Activated CD8-positive, alpha-beta T cell treated with anti-CD3 and anti-CD28 coated beads for 36 hours (primary cell): ENCODE results near the gene IFRD1. TPM values are rescaled to one million over a fixed set of nuclear protein-coding genes. Genes with fewer than 3 reads are reported as not detected.
"Not testable (repeated sequence)": the region's sequence is repeated elsewhere in the genome, so short reads cannot be mapped to it uniquely, and the experiment has no call there.

Experiments
- ATAC-seq: fragments of 200-7000 bp; cut with Tn5 transposase; one replicate; pipeline ENCODE4 v1.10.0; 2021; ENCODE audit warnings: mild to moderate bottlenecking, moderate library complexity
- CTCF ChIA-PET: fragments of 350-600 bp; sonication (Branson Sonifier 250); formaldehyde crosslinking; loops from one replicate; lab custom pipeline; 2021; ENCODE audit warnings: antibody characterized with exemption; lab: Charles Lee
- POLR2A ChIA-PET: fragments of 350-600 bp; sonication (Branson Sonifier 250); formaldehyde crosslinking; loops from one replicate; lab custom pipeline; 2021; ENCODE audit warnings: antibody characterized with exemption; lab: Charles Lee
- DNase-seq: peaks from one replicate; pipeline ENCODE4 v3.0.0-alpha.2; 2020
- H3K27ac Mint-ChIP-seq: one replicate; pipeline ENCODE4 v1.8.0; 2021; ENCODE audit warnings: mild to moderate bottlenecking, mixed read lengths
- H3K27me3 Mint-ChIP-seq: one replicate; pipeline ENCODE4 v1.8.0; 2021; ENCODE audit warnings: mixed read lengths
- H3K36me3 Mint-ChIP-seq: one replicate; pipeline ENCODE4 v1.8.0; 2021; ENCODE audit warnings: low read depth, mixed read lengths
- H3K4me1 Mint-ChIP-seq: one replicate; pipeline ENCODE4 v1.8.0; 2021; ENCODE audit warnings: low read depth, mixed read lengths
- H3K4me3 Mint-ChIP-seq: one replicate; pipeline ENCODE4 v1.8.0; 2021; ENCODE audit warnings: mild to moderate bottlenecking, moderate library complexity, mixed read lengths
- H3K9me3 Mint-ChIP-seq: one replicate; pipeline ENCODE4 v1.8.0; 2021; ENCODE audit warnings: mixed read lengths
- CTCF ChIP-seq: fragments of 200-600 bp; IDR thresholded peaks from one replicate; pipeline ENCODE4 v1.8.0; 2022; ENCODE audit warnings: antibody characterized with exemption, mild to moderate bottlenecking
- intact Hi-C: fragments of 100-400 bp; cut with micrococcal nuclease; formaldehyde crosslinking; loops from one replicate; pipeline ENCODE4 v1.10.0; 2022
- total RNA-seq, 2 experiments: library from RNA; stranded (reverse); gene quantifications; one replicate each; pipeline ENCODE4 v1.2.3, GENCODE V29; 2021

The IFRD1 gene
- total RNA-seq, 2 experiments from 2014 or later: 54.1 to 54.5 TPM

GRCh38 chr7:112515989-112516388, 65.7 kb downstream of the IFRD1 start:
- DNase-seq (no peak), ATAC-seq (no peak)
- ChIA-PET CTCF (no interaction called here), POLR2A (no interaction called here)
- intact Hi-C loops: no loop called here
- Mint-ChIP-seq H3K9me3 (no peaks in the 10 kb centered on the region), H3K27ac (no peak overlapping the region), H3K36me3 (no peaks in the 10 kb centered on the region), H3K4me3 (no peak overlapping the region), H3K4me1 (no peaks in the 10 kb centered on the region), H3K27me3 (peaks cover 21% of the 10 kb centered on the region)
- no peak for TF ChIP-seq CTCF

- H3K27ac Mint-ChIP-seq, ATAC-seq, intact Hi-C loops, H3K4me1 Mint-ChIP-seq, DNase-seq, H3K9me3 Mint-ChIP-seq, POLR2A ChIA-PET, CTCF ChIA-PET, H3K36me3 Mint-ChIP-seq, H3K4me3 Mint-ChIP-seq: not testable (repeated sequence)
- peaks cover 21% of the 10 kb centered on the region for H3K27me3 Mint-ChIP-seq
Observed at GRCh38 chr7:112516418-112516817, 66.2 kb downstream of the IFRD1 start.

- intact Hi-C loops: no loop called here
- no peak for TF ChIP-seq CTCF
- Mint-ChIP-seq H3K36me3 (no peaks in the 10 kb centered on the region), H3K4me3 (no peak overlapping the region), H3K4me1 (no peaks in the 10 kb centered on the region), H3K9me3 (no peaks in the 10 kb centered on the region), H3K27me3 (peaks cover 25% of the 10 kb centered on the region), H3K27ac (no peak overlapping the region)
- ChIA-PET CTCF (interaction anchor here (1.4 kb wide), 1 partner anchor 29 kb away, joined by 3 read pairs; no protein-coding TSS in a partner anchor), POLR2A (no interaction called here)
- ATAC-seq (no peak), DNase-seq (no peak)
Observed at GRCh38 chr7:112517487-112517886, 67.2 kb downstream of the IFRD1 start.

- intact Hi-C loops: no loop called here
- H3K36me3 Mint-ChIP-seq: no peaks in the 10 kb centered on the region
- no peaks in the 10 kb centered on the region for H3K9me3 Mint-ChIP-seq
- CTCF ChIA-PET: no interaction called here
- H3K4me3 Mint-ChIP-seq: no peak overlapping the region
- no peaks in the 10 kb centered on the region for H3K4me1 Mint-ChIP-seq
- DNase-seq (no peak), ATAC-seq (no peak)
- TF ChIP-seq CTCF: no peak
- H3K27me3 Mint-ChIP-seq: peaks cover 25% of the 10 kb centered on the region
- no peak overlapping the region for H3K27ac Mint-ChIP-seq
- POLR2A ChIA-PET: no interaction called here
Observed at GRCh38 chr7:112520787-112521186, 70.5 kb downstream of the IFRD1 start.

GRCh38 chr7:112521942-112522341, 71.7 kb downstream of the IFRD1 start:
- no peaks in the 10 kb centered on the region for H3K4me1 Mint-ChIP-seq
- CTCF ChIA-PET: no interaction called here
- POLR2A ChIA-PET: no interaction called here

More at GRCh38 chr7:112521942-112522341, 71.7 kb downstream of the IFRD1 start:
- H3K27me3 Mint-ChIP-seq: peaks cover 21% of the 10 kb centered on the region
- no peaks in the 10 kb centered on the region for H3K9me3 Mint-ChIP-seq
- intact Hi-C loops: no loop called here
- no peak for TF ChIP-seq CTCF
- no peak overlapping the region for H3K4me3 Mint-ChIP-seq
- H3K27ac Mint-ChIP-seq: no peak overlapping the region
- no peak for DNase-seq
- ATAC-seq: no peak
- H3K36me3 Mint-ChIP-seq: no peaks in the 10 kb centered on the region
